GM12872 (cell line): ENCODE data around the gene MAPKAPK2.

Experiments
- TF ChIP-seq, protein P1 (sequence below): IDR thresholded peaks from 3 replicates; pipeline ENCODE4 v1.5.1; 2011; ENCODE audit warnings: low read depth, mild to moderate bottlenecking, low read length, moderate library complexity; ENCODE audit not compliant: insufficient read depth

MAPKAPK2 gene

DNA sequence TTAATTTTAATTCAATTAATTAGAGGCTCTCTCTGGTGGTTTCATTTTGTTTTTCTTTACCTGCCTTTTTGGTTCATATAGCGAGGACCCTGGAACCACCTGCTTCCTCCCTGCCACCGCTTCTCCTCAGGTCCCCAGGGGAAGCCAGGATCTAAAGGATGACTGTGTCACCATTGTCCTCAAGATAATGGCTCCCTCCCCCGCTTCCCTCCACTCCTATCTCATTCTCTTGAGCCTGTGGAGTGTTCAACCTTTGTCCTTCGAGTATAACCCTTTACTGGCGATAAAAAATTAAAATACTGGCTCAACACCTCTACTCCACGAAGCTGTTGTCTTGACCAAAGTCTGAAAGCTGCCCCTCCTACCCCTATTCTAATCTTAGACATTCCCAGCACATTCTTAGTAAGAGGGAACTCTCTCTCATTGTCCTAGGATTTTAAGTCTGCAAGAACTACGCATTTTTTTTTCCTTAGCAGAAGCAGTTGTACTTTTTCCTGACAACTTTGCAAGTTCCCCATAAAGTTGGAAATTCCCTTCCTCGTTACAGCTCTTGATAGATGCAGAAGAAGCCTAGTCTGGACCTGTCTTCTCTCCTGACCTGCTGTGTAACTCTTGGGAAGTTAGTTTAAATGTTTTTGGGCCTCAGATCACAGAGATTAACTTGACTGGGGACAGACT is 12.6 kb upstream of the MAPKAPK2 start:
- TF ChIP-seq, protein P1, sequence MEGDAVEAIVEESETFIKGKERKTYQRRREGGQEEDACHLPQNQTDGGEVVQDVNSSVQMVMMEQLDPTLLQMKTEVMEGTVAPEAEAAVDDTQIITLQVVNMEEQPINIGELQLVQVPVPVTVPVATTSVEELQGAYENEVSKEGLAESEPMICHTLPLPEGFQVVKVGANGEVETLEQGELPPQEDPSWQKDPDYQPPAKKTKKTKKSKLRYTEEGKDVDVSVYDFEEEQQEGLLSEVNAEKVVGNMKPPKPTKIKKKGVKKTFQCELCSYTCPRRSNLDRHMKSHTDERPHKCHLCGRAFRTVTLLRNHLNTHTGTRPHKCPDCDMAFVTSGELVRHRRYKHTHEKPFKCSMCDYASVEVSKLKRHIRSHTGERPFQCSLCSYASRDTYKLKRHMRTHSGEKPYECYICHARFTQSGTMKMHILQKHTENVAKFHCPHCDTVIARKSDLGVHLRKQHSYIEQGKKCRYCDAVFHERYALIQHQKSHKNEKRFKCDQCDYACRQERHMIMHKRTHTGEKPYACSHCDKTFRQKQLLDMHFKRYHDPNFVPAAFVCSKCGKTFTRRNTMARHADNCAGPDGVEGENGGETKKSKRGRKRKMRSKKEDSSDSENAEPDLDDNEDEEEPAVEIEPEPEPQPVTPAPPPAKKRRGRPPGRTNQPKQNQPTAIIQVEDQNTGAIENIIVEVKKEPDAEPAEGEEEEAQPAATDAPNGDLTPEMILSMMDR, result no peak

DNA sequence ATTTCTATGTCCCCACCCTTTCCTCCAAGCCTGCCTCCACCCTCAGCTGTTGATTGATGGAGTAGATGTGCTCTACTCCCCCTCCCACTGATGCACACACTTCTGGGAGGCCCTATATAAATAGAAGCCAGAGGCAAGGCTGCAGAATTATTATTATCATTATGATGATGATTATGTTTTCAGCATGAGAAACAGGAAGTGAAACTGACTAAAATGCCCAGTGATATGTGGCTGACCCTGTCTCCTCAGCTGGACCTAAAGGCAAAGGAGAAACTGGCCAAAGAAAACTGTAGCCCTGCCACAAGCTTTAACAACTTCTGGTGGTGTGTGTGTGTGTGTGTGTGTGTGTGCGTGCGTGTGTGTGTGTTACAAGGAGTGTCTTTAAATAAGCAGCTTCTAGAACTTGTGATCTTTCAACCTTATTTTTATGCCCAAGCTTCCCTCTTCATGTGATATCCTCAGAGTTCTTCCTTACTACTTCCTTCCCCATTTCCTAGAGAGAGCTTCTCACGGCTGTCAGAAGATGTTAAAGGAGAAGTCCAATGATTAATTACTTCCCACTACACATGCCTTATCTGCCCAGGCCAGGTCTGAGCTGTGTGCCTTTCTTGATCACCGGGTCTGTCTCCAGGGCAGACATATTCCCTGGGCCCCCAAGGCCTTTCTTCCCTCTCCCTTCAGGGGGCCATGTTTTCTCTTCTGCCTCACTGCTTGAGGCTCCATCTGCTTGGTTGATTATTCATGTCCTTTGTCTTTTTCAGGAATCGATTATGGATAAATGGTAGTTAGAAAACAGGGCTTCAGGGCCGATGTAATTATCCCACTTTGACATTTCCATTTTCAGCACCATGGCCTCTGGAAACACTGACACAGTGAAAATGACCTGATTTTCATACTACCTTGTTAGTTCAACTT is 11.6 kb upstream of the MAPKAPK2 start:
- TF ChIP-seq, protein P1, result no peak

DNA sequence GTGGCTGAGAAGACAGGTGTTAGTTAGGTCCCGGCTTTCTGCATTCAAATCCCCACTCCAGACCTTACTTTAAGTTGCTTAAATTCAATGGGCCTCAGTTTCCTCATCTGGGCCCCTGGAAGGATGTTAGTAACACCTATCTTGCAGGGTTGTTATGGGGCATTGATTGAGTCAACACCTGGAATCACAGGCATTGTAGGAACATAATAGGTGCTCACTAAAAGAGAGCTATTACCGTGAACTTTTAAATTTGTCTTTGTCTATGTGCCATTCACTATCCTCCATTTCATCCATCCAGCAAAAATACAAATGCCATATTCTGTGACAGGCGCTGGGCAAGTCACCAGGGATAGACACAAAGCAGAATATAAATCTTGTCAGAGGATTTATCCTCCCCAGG is 10.5 kb upstream of the MAPKAPK2 start:
- TF ChIP-seq, protein P1, result no peak

DNA sequence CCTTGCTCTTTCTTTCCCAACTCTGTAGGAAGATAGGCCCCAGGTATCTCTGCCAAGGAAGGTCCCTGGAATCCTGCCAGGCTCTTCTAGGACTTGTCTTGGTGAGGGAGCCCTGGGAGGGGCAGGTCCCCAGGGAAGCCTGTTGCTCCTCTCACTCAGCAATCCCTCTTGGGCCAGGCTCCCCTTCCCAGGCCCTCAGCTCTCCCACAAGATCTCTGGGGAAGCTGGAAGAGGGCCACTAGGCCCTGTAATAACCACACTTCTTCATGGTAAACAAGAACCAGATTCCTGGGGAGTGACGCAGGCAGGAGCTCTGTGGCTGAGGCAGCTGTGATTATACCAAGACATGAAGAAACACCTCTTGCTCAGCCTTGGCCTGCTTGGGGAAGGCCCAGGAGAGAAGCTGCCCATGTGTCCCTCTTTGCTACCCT is 9.9 kb upstream of the MAPKAPK2 start:
- TF ChIP-seq, protein P1, result no peak

DNA sequence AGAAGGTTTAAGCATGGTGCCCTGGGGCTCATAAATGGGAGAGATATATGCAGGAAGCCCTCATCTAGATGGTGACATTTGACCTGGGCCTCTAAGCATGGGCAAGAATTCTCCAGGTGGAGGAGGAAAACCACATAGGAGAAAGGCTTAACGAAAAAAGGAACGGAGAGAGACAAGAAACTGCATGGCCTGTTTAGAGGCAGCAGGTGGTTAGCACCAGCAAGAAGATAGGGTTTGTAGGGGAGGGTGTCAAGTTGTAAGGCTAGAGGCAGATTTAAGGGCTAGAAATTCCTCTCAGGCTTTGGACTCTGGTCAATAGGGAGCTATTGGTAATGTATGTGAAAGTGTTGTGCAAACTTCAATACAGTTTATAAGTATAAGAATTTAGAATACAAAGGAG is 8.2 kb upstream of the MAPKAPK2 start:
- TF ChIP-seq, protein P1, result no peak

DNA sequence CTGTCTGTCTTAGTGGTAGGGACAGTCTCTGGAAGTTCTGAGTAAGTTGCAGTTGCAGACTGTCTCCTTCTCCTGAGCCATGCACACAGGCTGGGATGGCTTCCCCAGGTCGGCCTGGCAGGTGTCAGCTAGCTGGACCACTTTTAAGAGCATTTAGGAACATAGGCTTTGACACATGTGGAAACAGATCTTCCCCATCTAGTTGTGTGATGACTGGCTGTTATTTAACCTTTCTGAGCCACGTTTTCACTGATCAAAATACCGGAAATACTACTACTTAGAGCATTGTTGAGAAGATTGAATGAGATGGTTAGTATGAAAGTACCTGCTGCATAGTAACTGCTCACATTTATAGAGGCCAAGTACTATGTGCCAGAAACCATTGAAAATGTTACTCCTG is 6.2 kb upstream of the MAPKAPK2 start:
- TF ChIP-seq, protein P1, result no peak

DNA sequence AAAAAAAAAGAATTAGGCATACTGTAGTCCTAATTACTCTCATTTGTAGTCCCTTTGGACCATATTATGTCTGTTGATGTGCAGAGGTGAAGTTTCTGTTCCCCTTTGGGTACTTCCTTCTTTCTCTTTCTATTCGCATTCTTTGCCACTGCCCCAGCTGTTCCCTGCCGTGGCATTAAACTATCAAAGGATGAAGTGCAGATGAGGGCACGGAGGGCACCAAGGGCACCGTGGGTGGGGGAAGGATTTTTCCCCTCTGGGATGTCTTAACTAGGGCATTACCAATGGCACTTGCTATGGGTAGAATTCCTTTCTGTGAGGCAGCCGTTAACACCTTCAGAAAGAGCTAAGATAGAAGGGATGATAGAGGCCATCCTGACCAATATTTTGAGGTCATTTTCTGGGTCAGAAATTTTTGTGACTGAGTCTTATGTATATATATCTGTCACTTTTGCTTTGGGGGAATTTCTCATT is 4.9 kb upstream of the MAPKAPK2 start:
- TF ChIP-seq, protein P1, result no peak
